AG10803 (cell line): ENCODE measurements around the gene MMP24.
"Not testable (repeated sequence)": the region's sequence is repeated elsewhere in the genome, so short reads cannot be mapped to it uniquely, and the experiment has no call there.

Source experiments
- DNase-seq: peaks from one replicate; pipeline ENCODE4 v3.0.0; 2010; ENCODE audit warnings: low read depth
- H3K4me3 ChIP-seq: 2 replicates; pipeline ENCODE4 v1.5.1; 2011; ENCODE audit warnings: mild to moderate bottlenecking, low read length, control low read depth
- TF ChIP-seq, protein P1 (sequence below): conservative IDR thresholded peaks from 2 replicates; pipeline ENCODE4 v1.5.1; 2011; ENCODE audit warnings: mild to moderate bottlenecking, low read length, control low read depth, inconsistent platforms

The MMP24 gene

DNA sequence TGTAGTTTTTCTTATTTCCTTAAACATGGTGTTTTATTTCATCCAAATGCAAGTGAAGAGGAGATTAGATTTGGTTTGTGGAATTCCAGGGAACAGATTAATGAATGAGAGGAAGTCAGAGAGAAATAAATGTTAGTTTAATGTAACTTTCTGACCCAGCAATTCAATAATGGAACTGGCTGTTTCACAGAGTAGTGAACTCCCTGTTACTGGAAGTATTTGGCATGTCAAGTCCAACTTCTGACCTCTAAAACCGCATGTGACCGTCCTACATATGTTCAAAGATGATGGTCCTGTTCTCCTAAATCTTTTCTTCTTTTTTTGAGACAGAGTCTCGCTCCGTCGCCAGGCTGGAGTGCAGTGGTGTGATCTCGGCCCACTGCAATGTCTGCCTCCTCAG, 35.9 kb upstream of the MMP24 start:
- DNase-seq, result no peak
- H3K4me3 ChIP-seq, result no peak overlapping the region
- TF ChIP-seq, protein P1, sequence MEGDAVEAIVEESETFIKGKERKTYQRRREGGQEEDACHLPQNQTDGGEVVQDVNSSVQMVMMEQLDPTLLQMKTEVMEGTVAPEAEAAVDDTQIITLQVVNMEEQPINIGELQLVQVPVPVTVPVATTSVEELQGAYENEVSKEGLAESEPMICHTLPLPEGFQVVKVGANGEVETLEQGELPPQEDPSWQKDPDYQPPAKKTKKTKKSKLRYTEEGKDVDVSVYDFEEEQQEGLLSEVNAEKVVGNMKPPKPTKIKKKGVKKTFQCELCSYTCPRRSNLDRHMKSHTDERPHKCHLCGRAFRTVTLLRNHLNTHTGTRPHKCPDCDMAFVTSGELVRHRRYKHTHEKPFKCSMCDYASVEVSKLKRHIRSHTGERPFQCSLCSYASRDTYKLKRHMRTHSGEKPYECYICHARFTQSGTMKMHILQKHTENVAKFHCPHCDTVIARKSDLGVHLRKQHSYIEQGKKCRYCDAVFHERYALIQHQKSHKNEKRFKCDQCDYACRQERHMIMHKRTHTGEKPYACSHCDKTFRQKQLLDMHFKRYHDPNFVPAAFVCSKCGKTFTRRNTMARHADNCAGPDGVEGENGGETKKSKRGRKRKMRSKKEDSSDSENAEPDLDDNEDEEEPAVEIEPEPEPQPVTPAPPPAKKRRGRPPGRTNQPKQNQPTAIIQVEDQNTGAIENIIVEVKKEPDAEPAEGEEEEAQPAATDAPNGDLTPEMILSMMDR, result no peak

DNA sequence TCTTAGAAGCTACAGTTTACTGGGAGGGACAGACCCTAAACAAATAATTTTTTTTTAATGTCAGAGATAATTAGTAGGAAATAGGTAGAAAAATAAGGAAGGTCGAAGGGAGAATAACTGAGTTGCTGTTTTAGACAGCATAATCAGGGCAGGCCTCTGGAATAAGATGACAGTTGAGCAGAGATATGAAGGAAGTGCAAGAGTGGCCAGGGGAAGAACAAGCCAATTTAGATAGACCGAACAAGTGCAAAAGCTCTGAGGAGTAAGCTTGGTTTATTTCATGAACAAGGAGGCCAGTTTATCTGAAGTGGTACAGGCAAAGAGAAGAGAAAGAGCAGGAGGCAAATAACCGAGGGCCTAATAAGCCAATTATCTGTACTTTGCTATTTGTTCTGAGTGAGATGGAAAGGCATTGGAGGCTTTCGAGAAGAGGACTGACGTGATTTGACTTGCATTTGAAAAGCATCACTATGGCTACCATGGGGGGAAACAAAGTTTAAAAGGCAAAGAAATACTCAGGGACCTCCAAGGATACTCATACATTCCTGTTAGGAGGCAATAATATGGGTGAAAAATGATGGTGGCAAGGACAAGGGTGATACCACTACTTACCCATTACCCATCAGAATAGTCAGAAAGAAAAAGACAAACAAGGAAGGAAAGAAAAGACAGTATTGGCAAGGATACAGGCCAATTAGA, 34.9 kb upstream of the MMP24 start:
- DNase-seq, result no peak
- no peak overlapping the region for H3K4me3 ChIP-seq
- TF ChIP-seq, protein P1, result no peak

DNA sequence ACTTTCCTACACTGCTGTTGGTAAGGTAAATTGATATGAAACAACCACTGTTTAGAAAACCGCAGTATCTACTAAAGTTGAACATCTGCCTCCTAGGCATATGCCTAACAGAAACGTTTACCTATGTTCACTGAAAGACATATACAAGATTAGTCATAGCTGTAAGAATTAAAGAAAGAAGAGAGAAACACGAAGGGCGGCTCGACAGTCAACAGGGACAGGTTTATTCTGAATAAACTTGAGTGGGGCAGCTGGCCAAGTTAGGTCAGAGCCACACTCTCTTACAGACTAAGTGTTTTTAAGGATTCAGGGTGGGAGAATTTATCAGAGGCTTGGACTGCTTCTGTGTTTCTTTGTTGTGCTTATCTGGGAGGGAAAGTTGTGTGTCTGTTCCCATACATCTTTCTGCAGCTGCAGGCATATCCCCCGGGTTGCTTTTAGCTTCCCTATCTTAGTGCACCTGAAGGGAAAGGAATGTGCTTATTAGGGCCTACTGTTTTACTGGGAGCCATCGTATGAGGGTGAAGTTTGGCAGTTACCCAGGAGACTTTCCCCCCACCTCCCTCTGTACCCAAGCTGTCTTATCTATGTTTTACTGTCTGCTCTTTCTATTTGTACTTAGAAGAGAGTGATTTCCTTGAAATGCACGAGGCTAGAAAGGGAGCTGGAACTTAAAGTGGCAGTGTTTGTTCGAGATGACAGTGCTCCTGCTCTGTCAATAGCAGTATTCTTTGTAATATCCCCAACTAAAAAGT, 34.2 kb upstream of the MMP24 start:
- H3K4me3 ChIP-seq, result no peak overlapping the region
- TF ChIP-seq, protein P1, result no peak
- DNase-seq, result no peak

DNA sequence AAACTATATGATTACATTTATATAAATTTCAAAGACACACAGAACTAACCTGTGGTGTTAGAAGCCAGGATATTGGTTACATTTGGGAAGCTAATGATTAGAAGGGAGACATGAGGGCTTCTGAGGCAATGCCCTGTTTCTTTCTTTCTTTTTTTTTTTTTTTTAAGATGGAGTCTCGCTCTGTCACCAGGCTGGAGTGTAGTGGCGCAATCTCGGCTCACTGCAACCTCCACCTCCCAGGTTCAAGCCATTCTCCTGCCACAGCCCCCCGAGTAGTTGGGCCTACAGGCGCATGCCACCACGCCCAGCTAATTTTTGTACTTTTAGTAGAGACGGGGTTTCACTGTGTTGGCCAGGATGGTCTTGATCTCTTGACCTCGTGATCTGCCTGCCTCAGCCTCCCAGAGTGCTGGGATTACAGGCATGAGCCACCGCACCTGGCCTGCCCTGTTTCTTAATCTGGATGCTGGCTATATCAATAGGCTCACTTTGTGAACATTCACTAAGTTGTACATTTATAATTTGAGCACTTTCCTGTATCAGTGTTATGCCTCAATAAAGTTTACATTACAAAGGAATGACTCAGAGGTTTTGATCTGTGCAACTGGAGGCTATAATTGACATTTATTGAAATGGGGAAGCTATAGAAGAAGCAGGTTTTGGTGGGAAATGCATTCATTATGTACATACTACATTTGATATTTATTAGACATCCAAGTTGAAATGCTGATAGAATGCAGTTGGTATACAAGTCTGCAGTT, 33.3 kb upstream of the MMP24 start:
- not testable (repeated sequence) for H3K4me3 ChIP-seq, DNase-seq

DNA sequence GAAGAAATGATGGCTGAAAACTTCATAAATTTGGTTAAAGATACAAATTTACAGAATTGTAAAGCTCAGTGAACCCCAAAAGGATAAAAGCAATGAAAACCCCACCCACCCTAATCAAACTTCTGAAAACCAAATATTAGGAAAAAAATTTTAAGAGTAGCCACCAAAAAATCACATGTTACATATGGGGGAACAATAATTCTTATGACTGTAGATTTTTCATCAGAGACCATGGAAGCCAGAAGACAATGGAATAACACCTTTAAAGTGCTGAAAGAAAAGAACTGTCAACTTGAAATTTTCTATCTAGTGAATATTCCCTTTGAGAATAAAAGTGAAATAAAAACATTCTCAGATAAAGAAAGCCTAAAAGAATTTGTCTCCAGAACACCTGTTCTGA, 30.2 kb upstream of the MMP24 start:
- TF ChIP-seq, protein P1, result no peak

DNA sequence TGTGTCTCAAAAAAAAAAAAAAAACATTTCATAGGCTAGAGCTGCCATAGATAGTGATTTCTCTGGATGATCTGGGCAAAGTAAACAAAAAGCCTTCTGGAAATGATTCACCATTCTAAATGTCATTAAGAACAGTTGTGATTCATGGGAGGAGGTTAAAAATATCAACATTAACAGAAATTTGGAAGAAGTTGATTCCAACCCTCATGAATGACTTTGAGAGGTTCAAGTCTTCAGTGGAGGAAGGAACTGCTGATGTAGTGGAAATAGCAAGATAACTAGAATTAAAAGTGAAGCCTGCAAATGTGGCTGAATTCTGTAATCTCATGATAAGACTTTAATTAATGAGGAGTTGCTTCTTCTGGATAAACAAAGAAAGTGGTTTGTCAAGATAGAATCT, 26.8 kb upstream of the MMP24 start:
- no peak overlapping the region for H3K4me3 ChIP-seq
- TF ChIP-seq, protein P1, result no peak
- no peak for DNase-seq

More for the DNA sequence above, 30.2 kb upstream of the MMP24 start:
- no peak overlapping the region for H3K4me3 ChIP-seq
- DNase-seq, result no peak

DNA sequence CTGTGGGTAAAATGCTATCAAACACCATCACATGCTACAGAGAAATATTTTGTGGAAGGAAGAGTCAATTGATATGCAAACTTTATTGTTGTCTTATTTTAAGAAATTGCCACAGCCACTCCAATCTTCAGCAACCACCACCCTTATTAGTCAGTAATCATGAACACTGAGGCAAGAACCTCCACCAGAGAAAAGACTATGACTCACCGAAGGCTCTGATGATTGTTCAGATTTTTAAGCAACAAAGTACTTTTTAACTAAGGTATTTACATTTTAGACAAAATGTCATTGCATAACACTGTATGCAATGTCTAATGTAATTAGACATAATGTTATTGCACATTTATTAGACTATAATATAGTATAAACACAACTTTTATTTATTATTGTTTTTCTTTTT, 26.2 kb upstream of the MMP24 start:
- peak; percentile 69 for DNase-seq
- TF ChIP-seq, protein P1, result no peak
- no peak overlapping the region for H3K4me3 ChIP-seq

DNA sequence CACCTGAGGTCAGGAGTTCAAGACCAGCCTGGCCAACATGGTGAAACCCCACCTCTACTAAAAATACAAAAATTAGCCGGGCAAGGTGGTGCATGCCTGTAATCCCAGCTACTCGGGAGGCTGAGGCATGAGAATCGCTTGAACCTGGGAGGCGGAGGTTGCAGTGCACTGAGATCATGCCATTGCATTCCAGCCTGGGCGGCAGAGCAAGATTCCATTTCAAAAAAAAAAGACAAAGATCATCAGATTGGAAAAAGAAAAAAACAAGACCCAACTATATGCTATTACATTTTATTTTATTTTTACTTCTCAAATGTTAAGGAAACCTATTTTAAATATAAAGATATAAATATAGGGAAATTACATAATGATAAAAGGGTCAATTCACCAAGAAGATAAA, 25.0 kb upstream of the MMP24 start:
- not testable (repeated sequence) for H3K4me3 ChIP-seq, DNase-seq
